ENCODE measurements around the gene ZMYND10. TPM values are rescaled to one million over a fixed set of nuclear protein-coding genes. Genes with fewer than 3 reads are reported as not detected.

Gene ZMYND10
- total RNA-seq, 2 experiments from 2014 or later = 1.6 TPM

- CTCF ChIA-PET = interaction anchor here (1.1 kb wide), 1 partner anchor 188 kb away, joined by 3 read pairs; no protein-coding TSS in a partner anchor
- POLR2A ChIA-PET = interaction anchor here (1.1 kb wide), 1 partner anchor 11 kb away, joined by 3 read pairs; no protein-coding TSS in a partner anchor
These were observed 8.7 kb upstream of the ZMYND10 start for GRCh38 chr3:50354186-50354764.

GRCh38 chr3:50353245-50354004 lies 7.9 kb upstream of the ZMYND10 start:
- ChIA-PET POLR2A (interaction anchor here (1.1 kb wide), 1 partner anchor 12 kb away, joined by 3 read pairs; no protein-coding TSS in a partner anchor), CTCF (interaction anchor here (0.7 to 0.9 kb wide), 3 partner anchors 13 to 35 kb away, joined by 3 to 5 read pairs (median 4); partner anchors contain the start of gene RASSF1)

DNA sequence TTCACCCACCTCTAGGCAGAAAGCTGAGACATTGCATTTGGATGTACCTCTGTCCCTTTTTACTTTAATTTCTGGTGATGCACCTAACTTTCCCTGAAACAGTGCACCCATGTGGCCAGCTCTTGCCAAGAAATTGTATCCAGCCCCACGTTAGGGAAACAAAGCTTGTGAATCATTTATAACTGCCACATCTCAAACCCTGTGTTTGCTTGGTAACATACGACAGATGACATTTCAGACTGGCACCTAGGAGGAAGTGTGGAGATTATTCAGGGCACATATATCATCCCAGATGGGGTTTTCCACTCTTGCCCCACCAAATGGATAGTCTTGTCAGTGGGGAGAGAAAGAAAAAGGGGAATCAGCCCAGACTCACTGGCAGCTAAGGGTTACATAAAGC lies 7.2 kb upstream of the ZMYND10 start:
- POLR2A ChIA-PET = interaction anchor here (0.6 to 4.1 kb wide), 3 partner anchors 15 to 306 kb away, joined by 3 to 28 read pairs (median 4); partner anchors contain the start of gene IFRD2
- CTCF ChIA-PET = interaction anchor here (0.7 to 0.9 kb wide), 3 partner anchors 12 to 35 kb away, joined by 3 to 5 read pairs (median 4); partner anchors contain the start of gene RASSF1

DNA sequence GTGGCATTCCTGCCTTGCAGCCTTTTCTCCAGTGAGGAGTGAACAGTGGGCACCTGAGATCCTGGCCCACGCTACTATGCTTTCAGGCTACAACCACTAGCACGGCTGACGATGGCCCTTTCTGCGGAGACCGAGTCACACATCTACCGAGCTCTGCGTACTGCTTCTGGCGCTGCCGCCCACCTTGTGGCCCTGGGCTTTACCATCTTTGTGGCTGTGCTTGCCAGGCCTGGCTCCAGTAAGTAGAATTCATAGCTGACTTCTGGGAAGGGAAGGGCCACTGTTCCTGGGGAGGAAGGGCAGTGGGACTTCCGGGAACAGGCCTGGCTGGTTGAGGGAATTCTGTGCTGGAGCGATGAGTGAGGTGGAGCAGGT lies 5.8 kb upstream of the ZMYND10 start:
- CTCF ChIA-PET = interaction anchor here (1.1 to 5.1 kb wide), 3 partner anchors 8 to 95 kb away, joined by 3 to 35 read pairs (median 4); partner anchors contain the start of gene TMEM115
- POLR2A ChIA-PET = interaction anchor here (0.9 to 4.1 kb wide), 4 partner anchors 10 to 23 kb away, joined by 3 to 28 read pairs (median 13); partner anchors contain the start of genes RASSF1 and TUSC2

DNA sequence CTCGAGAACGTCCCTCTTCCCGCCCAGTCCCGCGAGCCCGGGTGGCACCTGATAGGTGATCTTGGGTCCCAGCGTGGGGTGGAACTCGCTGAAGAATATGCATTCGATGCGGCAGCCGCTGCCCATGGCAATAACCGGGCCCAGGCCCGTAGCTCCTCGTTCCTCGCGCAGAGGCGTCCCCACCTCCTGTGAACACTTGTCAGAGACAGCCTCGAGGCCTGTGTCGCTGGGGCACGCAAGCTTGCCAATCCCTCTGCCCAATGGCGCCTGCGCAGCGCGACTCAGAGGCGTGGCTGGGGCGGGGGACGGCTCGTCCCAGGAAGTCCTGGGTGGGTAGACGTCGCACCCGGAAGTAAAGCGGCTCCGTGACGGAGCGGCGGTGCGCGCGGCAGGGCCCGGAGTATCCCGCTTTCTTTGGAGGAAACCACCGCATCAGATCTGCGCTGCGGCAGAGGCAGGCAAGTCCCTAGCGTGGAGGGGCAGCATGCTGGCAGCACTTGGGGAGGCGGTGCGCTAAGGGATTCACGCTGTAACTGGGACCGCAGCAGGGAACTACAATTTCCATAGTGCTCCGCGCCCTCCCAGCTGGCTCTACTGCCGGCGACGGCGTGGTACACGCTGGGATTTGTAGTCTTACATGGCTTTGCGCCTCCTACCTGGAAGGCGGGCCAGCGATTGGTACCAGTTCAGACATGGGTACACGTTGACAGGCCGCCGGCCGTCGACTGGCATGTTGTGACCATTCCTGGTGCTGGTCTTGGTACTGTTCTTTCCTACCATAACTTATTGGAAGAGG lies 5.2 kb upstream of the ZMYND10 start, which contains the start of the genes CYB561D2 and NPRL2:
CYB561D2 (plus strand) TSS at position 336 of the 796 bp plus-strand sequence. CDS start 572 bp downstream, outside the sequence.
NPRL2 (minus strand) TSS at position 249 of the 796 bp plus-strand sequence; CDS start at position 126, 123 bp downstream.
- ChIA-PET POLR2A (interaction anchor here (0.5 to 4.1 kb wide), 13 partner anchors 8 to 410 kb away, joined by 3 to 28 read pairs (median 5); partner anchors contain the start of genes C3orf18, HYAL3, IFRD2 and NAA80), CTCF (interaction anchor here (1.1 to 5.1 kb wide), 5 partner anchors 9 to 192 kb away, joined by 3 to 35 read pairs (median 8); partner anchors contain the start of genes RASSF1 and TMEM115)

DNA sequence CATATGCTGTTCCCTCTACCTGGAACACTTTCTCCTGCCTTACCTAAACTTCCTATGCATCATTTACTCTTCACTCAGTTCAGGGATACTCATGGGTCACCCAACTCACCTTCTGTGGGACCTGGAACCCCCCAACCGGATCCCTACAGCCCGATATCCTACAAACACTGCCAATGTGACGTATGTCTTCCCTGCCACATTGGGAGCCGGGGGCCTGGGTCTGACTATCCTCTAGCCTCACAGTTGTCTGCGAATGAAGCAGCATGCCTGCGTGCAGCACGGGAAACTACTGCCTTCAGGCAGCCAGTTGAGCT lies 4.6 kb upstream of the ZMYND10 start:
- POLR2A ChIA-PET = interaction anchor here (0.5 to 4.1 kb wide), 12 partner anchors 8 to 410 kb away, joined by 3 to 28 read pairs (median 5); partner anchors contain the start of genes C3orf18, HYAL3, IFRD2 and NAA80
- CTCF ChIA-PET = interaction anchor here (1.4 to 5.1 kb wide), 4 partner anchors 9 to 192 kb away, joined by 4 to 35 read pairs (median 9); partner anchors contain the start of genes RASSF1 and TMEM115

GRCh38 chr3:50347187-50347813 lies 1.8 kb upstream of the ZMYND10 start:
- POLR2A ChIA-PET = interaction anchor here (1.3 to 1.5 kb wide), 2 partner anchors 10 to 48 kb away, joined by 3 to 18 read pairs; partner anchors contain the start of genes HYAL3 and NAA80

DNA sequence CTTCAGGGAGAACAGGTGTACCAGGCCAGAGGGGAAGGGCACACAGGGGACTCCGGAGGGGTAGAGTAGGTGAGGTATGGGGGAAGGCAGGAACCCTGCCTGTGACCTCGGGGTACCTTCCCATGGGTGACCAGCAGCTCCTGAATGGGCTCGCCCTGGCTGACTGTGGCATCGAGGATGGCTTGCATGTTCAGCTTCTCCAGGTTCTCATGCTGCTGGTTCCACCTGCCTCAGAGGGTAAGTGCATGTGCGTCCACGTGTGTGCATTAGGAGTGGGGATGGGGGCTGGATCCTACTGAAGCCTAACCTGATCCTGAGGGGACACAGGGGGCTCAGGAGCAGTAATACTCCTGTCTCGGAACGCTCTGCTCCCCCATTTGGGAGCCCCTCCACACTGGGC lies 524 bp downstream of the ZMYND10 start:
- ChIA-PET CTCF (interaction anchor here (0.5 to 1.2 kb wide), 4 partner anchors 8 to 1666 kb away, joined by 3 to 4 read pairs (median 3); no protein-coding TSS in a partner anchor), POLR2A (interaction anchor here (0.7 to 1.1 kb wide), 3 partner anchors 11 to 271 kb away, joined by 3 read pairs; no protein-coding TSS in a partner anchor)

More at GRCh38 chr3:50347187-50347813, 1.8 kb upstream of the ZMYND10 start:
- CTCF ChIA-PET = interaction anchor here (0.6 to 5.1 kb wide), 17 partner anchors 10 to 1550 kb away, joined by 3 to 35 read pairs (median 4); partner anchors contain the start of gene C3orf18

DNA sequence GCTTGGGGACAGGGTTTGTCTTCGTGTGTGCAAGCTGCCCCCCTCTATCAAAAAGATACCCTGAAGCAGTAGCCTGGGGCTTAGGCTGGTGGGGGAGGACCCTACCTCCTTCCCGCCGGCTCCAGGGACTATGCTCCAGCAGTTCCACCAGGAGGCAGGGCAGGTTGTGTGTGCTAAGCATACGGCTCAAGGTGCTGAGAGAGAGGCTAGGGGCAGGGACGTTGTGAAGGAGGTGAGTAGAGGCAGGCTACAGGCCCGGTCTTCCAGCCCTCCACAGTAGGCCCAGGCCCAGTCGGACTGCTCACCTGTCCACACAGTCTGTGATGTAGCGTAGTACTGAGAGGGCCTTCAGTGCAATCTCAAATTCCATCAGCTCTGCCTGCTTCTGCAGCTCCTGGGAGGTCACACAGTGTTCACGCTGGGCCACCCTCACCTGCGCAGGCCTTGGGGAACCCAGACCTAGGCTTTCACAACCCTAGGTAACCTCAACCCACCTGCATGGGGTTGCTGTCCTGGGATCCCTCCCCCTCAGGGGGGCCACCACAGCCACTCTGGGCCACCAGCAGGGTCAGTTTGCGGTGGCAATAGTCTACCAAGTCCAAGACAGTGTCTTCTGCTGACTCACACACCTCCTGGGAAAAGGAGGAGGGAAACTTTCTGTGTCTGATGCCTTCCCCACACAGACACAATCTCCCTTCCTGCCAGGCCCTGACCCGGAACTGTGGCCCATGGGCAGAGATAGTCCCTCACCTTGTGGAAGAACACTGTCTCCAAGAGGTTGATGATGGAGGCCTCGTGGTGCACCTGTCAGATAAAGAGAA lies 2.5 kb downstream of the ZMYND10 start:
- CTCF ChIA-PET = interaction anchor here (0.6 to 0.9 kb wide), 2 partner anchors 226 to 259 kb away, joined by 3 to 4 read pairs; partner anchors contain the start of gene HEMK1
- POLR2A ChIA-PET = no interaction called here

DNA sequence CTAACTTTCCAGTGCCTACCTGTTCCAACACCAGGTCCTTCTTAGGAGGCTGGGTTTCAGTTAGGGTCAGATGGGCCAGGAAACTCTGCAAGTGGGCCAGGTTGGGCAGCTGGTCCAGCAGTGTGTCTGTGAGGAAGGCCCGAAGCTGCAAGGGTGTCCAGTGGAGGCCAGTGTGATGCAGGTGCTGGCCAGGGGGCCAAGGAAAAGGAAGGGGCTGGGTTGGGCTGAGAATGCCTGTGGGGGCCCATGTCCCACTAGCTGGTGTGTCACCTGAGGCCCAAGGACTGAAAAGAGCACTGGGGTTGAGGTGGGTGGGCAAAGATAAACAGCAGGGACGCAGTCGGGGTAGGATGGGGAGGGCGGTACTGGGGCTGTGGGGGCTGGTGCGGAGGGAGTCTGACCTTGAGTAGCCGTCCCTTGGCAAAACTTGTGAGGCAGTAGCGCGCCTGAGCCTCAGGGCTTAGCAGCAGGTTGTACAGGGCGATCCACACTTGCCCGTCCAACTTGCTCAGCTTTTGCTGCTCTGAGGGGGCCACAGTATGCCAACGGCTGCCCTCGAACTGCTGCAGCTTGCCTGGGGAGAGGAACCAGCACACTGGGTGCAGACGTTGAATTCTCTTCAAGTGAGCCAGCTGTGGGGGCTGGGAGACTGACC lies 3.4 kb downstream of the ZMYND10 start:
- CTCF ChIA-PET = interaction anchor here (0.6 to 0.9 kb wide), 2 partner anchors 227 to 260 kb away, joined by 3 to 4 read pairs; partner anchors contain the start of gene HEMK1
- POLR2A ChIA-PET = interaction anchor here (1.0 kb wide), 1 partner anchor 8 kb away, joined by 5 read pairs; the partner anchor contains the start of genes CYB561D2 and NPRL2

DNA sequence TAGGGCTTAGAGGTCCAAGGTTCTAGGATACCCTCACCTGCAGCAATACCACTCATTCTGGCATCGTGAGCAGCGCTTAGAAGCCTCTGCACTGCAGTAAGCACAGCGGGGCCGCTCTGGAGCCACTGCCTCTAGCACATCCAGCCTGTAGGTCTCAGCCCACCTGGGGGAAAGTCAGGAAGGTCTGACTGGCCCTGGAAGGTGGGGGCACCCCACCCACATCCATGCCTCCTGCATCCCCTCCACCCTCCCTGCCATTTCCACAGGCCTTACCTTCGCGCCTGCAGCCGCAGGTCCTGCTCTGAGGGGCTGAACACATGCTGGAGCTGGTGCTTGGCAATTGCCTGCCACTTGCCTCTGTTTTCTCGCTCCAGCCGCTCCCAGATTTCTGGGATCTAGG lies 4.0 kb downstream of the ZMYND10 start:
- ChIA-PET CTCF (interaction anchor here (1.0 to 1.2 kb wide), 4 partner anchors 14 to 201 kb away, joined by 3 read pairs; partner anchors contain the start of gene TUSC2), POLR2A (interaction anchor here (1.0 to 1.9 kb wide), 5 partner anchors 9 to 269 kb away, joined by 5 to 20 read pairs (median 8); partner anchors contain the start of genes CYB561D2, HYAL3, NAA80 and NPRL2)

DNA sequence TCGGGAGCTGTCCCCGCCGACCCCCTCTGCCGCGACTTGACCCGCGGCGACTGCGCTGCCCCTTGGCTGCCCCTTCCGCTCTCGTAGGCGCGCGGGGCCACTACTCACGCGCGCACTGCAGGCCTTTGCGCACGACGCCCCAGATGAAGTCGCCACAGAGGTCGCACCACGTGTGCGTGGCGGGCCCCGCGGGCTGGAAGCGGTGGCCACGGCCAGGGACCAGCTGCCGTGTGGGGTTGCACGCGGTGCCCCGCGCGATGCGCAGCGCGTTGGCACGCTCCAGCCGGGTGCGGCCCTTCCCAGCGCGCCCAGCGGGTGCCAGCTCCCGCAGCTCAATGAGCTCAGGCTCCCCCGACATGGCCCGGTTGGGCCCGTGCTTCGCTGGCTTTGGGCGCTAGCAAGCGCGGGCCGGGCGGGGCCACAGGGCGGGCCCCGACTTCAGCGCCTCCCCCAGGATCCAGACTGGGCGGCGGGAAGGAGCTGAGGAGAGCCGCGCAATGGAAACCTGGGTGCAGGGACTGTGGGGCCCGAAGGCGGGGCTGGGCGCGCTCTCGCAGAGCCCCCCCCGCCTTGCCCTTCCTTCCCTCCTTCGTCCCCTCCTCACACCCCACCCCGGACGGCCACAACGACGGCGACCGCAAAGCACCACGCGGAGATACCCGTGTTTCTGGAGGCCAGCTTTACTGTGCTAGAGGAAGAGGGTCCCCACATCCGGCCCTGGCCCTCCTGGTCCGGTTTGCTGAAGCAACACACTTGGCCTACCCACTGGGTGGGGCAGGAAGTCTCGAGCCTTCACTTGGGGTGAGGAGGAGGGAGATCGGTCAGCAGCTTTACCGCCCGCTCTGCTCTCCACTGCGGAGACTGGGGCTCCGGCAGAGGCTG lies 4.8 kb downstream of the ZMYND10 start, which contains the start of gene RASSF1:
RASSF1 (minus strand) TSS at position 389 of the 882 bp plus-strand sequence; CDS start at position 358, 31 bp downstream.
- CTCF ChIA-PET = interaction anchor here (0.7 to 2.2 kb wide), 7 partner anchors 9 to 230 kb away, joined by 3 to 10 read pairs (median 3); partner anchors contain the start of genes CYB561D2, NPRL2 and TUSC2

GRCh38 chr3:50340147-50340447 lies 5.4 kb downstream of the ZMYND10 start:
- ChIA-PET CTCF (interaction anchor here (2.2 kb wide), 1 partner anchor 10 kb away, joined by 10 read pairs; the partner anchor contains the start of genes CYB561D2 and NPRL2), POLR2A (interaction anchor here (1.1 to 1.9 kb wide), 5 partner anchors 8 to 270 kb away, joined by 7 to 20 read pairs (median 10); partner anchors contain the start of genes CYB561D2, HYAL3, NAA80 and NPRL2)

More for the DNA sequence above, 4.8 kb downstream of the ZMYND10 start, which contains the start of gene RASSF1:
- POLR2A ChIA-PET = interaction anchor here (0.5 to 1.9 kb wide), 8 partner anchors 9 to 1643 kb away, joined by 3 to 20 read pairs (median 8); partner anchors contain the start of genes CYB561D2, HYAL3, NAA80 and NPRL2

- POLR2A ChIA-PET = interaction anchor here (1.8 to 3.2 kb wide), 3 partner anchors 11 to 270 kb away, joined by 8 to 28 read pairs (median 10); partner anchors contain the start of genes CYB561D2, HYAL3, NAA80 and NPRL2
These were observed 5.9 kb downstream of the ZMYND10 start for GRCh38 chr3:50339485-50340146.

More at GRCh38 chr3:50339485-50340146, 5.9 kb downstream of the ZMYND10 start:
- CTCF ChIA-PET = interaction anchor here (0.7 to 2.2 kb wide), 3 partner anchors 10 to 270 kb away, joined by 3 to 10 read pairs (median 4); partner anchors contain the start of genes CYB561D2 and NPRL2
